ENCODE results near the gene LGR6.
"Not testable (repeated sequence)": the region's sequence is repeated elsewhere in the genome, so short reads cannot be mapped to it uniquely, and the experiment has no call there.

Gene LGR6

GRCh38 chr1:202176949-202177927, 16.4 kb upstream of the LGR6 start:
- no peak for DNase-seq (ENCODE audit: low read depth in 1 of 2, low spot score in 1 of 2)

- DNase-seq (ENCODE audit: low read depth in 1 of 2, low spot score in 1 of 2) = no peak
Measured at GRCh38 chr1:202179828-202180750, 13.5 kb upstream of the LGR6 start.

- not testable (repeated sequence) for DNase-seq (ENCODE audit: low read depth in 1 of 2, low spot score in 1 of 2)
Measured at GRCh38 chr1:202180751-202181139, 12.9 kb upstream of the LGR6 start.

- DNase-seq (ENCODE audit: low read depth in 1 of 2, low spot score in 1 of 2) = no peak
Measured at GRCh38 chr1:202181586-202181985, 12.0 kb upstream of the LGR6 start.

- no peak for DNase-seq (ENCODE audit: low read depth in 1 of 2, low spot score in 1 of 2)
Measured at GRCh38 chr1:202182040-202182877, 11.3 kb upstream of the LGR6 start.

GRCh38 chr1:202184750-202185460, 8.7 kb upstream of the LGR6 start:
- peak; percentile 43 to 62 for DNase-seq (ENCODE audit: low read depth in 1 of 2, low spot score in 1 of 2)

- DNase-seq (ENCODE audit: low read depth in 1 of 2, low spot score in 1 of 2) = no peak
Measured at GRCh38 chr1:202186327-202186726, 7.3 kb upstream of the LGR6 start.

- DNase-seq (ENCODE audit: low read depth in 1 of 2, low spot score in 1 of 2) = no peak
Measured at GRCh38 chr1:202187041-202187671, 6.4 kb upstream of the LGR6 start.

GRCh38 chr1:202187697-202188407, 5.7 kb upstream of the LGR6 start:
- DNase-seq (ENCODE audit: low read depth in 1 of 2, low spot score in 1 of 2) = no peak

GRCh38 chr1:202189001-202189790, 4.4 kb upstream of the LGR6 start:
- peak; percentile 67 to 71 for DNase-seq (ENCODE audit: low read depth in 1 of 2, low spot score in 1 of 2)

GRCh38 chr1:202189918-202190715, 3.5 kb upstream of the LGR6 start:
- no peak for DNase-seq (ENCODE audit: low read depth in 1 of 2, low spot score in 1 of 2)

- DNase-seq (ENCODE audit: low read depth in 1 of 2, low spot score in 1 of 2) = not testable (repeated sequence)
Measured at GRCh38 chr1:202191391-202191790, 2.2 kb upstream of the LGR6 start.

GRCh38 chr1:202192770-202193613, 607 bp upstream of the LGR6 start:
- peak in 1 of 2 donors; percentile 22 for DNase-seq (ENCODE audit: low read depth in 1 of 2, low spot score in 1 of 2)

- no peak for DNase-seq (ENCODE audit: low read depth in 1 of 2, low spot score in 1 of 2)
Measured at GRCh38 chr1:202194328-202194648, 689 bp downstream of the LGR6 start.

GRCh38 chr1:202197653-202198365, 4.2 kb downstream of the LGR6 start:
- no peak for DNase-seq (ENCODE audit: low read depth in 1 of 2, low spot score in 1 of 2)

GRCh38 chr1:202198366-202198724, 4.7 kb downstream of the LGR6 start:
- DNase-seq (ENCODE audit: low read depth in 1 of 2, low spot score in 1 of 2) = no peak
